Right forelimb (tissue), 1 donor: ENCODE measurements around the gene USE1.
A peak's percentile ranks its signal among the peaks of the same experiment; 100 is the strongest.

Experiments
- DNase-seq: peaks from one replicate; pipeline ENCODE4 v3.0.0-alpha.2; 2018

USE1 gene

DNA sequence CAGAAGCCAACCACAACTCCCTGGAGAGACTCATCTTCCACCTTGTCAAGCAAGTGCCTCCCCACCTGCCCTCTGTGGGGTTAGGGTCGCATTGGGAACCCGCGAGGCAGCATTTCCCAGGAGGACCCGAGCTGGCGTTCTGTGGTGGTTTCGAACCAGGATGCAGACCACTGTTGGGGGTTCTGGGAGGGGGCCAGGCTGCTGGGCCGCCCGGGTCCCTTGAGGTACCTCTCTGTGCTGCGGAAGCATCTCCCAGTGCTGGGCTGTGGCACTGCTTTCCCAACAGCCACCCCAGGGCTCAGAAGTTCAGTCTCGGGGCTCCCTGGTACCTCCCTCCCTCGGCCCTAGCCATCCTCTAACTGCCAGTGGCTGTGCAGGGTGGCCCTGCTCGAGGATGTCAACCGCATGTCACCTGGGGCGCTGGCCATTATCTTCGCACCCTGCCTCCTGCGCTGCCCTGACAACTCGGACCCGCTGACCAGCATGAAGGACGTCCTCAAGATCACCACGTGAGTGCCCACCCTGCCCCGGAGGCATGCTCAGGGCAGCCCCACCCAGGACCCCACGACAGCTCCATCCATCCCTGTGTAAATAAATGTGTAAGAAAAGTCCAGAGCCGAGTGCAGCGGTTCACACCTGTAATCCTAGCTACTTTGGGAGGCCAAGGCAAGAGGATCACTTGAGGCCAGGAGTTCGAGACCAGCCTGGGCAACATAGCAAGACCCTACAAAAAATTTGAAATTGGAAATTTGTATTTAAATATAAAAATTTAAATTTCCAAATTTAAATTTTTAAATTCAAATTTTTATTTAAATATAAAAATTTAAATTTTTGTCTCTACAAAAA lies 8.2 kb upstream of the USE1 start:
- DNase-seq: no peak

DNA sequence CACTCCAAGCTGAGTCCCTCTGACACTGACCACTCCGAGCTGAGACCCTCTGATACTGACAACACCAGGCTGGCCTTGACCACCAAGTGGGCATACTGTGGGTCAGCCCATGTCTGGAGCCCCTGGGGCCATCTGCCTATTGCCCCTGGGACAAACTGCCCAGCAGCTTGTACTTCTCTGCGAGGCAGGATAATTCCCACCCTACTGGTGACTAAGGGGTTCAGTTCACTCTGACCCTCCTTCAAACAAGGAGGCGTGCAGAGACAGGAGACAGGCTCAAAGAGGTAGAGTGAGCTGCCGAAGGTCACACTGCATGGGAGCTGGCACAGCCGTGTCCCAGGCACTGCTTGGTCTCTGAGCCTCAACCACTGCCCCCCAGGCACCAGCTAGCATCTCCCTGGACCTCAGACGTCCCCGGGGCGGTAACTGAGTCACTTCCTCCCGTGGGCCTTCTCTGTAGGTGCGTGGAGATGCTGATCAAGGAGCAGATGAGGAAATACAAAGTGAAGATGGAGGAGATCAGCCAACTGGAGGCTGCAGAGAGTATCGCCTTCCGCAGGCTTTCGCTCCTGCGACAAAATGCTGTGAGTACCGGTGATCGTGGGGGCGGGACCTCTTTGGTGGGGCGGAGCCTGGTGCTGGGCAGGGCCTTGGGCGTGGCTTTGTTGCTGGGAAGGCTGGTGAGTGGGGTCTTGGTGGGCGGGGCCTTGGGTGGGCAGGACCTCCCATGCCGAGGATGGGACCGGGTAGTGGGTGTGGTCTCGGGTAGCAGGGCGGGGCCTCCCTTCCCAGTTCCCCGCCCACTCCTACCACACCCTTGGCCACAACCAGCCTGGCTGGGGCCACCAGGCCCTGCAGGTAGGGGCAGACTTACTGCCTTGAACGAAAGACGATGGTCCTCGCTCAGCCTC lies 5.8 kb upstream of the USE1 start:
- no peak for DNase-seq

DNA sequence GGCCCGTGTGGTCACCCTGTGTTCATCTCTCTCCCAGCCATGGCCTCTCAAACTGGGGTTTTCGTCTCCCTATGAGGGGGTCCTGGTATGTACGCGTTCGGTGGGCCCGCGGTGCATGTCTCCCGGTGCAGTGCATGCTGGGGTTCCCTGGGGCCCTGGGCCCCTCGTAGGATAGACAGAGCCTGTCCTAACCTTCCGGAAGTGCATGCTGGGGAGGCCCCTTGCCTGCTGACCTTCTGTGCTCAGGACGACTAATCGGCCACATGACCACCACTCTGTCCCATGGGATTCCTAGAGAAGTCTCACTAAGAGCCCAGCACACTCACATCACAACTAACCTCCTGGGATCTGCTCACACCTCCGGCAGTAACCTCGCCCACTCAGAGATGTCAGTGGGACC lies 4.9 kb upstream of the USE1 start:
- no peak for DNase-seq

DNA sequence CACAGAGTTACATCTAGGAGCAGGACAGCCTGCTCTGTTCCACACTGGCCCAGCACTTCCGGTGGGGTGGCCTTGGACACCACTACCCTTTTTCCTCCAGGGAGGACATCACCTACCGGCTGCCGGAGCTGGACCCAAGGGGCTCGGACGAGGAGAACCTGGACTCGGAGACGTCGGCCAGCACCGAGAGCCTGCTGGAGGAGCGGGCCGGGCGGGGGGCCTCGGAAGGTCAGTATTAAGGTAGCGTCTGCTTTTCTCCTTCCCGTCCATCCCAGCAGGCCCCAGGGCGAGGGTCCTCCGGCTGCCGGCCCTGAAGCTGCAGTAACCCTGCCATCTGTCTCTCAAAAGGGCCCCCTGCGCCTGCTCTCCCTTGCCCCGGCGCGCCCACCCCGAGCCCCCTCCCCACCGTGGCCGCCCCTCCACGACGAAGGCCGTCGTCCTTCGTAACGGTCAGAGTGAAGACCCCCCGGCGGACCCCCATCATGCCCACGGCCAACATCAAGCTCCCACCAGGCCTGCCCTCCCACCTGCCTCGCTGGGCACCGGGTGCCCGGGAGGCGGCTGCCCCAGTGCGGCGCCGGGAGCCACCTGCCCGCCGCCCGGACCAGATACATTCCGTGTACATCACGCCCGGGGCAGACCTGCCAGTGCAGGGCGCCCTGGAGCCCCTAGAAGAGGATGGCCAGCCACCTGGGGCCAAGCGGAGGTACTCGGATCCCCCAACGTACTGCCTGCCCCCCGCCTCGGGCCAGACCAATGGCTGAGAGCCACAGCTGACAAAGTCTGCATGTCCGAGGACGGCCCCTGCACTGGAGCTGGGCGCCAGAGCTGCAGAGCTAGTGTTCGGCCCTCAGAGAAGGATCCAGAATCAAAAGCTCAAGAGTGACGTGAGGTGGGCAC lies 3.4 kb upstream of the USE1 start:
- DNase-seq: no peak

DNA sequence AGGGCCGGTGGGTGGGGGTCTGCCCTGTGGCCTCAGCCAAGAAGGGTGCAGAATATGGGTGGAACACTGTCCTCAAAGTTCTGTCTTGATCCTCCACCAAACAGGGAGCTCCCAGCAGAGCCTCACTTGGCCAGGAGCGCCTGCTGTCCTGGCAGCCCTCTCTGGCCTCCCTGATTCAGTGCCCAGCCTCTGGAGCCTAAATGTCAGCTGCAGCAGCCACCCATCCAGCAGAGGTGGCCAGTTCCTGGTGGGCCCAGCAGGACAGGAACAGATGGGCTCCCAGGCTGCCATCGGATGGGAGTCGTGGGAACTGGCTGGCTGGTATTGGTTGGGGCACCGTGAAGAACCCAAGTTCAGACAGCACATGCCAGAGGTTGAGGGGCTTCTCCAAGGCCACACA lies 1.8 kb upstream of the USE1 start:
- DNase-seq: no peak

DNA sequence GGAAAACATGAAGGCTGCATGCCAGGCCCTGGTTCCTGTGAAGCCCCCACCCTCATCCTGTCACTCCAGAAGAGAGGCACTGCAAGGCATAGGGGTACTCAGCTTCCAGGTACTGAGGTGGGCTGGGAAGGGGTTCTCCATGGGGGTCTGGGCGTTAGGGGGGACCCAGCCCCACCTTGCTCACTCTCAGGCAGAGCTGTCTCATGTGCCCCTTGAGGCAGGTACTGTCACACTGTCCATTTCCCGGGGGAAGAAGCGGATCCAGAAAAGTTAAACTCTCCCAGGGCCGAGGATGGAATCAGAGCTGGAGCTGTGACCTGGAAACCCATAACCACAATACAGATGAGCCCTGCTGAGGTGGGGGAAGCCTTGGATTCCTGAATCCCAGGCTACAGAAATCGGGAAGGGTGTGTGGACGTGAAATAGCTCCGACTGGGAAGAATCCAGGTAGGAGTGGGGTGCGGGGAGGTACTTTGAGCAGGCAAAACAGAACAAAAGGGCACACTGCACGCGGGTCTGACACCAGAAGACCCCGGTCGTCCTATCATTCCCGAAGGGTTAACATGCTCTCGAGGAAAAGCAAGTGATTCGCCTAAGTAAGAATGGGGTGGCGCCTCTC lies 540 bp upstream of the USE1 start:
- DNase-seq: no peak

DNA sequence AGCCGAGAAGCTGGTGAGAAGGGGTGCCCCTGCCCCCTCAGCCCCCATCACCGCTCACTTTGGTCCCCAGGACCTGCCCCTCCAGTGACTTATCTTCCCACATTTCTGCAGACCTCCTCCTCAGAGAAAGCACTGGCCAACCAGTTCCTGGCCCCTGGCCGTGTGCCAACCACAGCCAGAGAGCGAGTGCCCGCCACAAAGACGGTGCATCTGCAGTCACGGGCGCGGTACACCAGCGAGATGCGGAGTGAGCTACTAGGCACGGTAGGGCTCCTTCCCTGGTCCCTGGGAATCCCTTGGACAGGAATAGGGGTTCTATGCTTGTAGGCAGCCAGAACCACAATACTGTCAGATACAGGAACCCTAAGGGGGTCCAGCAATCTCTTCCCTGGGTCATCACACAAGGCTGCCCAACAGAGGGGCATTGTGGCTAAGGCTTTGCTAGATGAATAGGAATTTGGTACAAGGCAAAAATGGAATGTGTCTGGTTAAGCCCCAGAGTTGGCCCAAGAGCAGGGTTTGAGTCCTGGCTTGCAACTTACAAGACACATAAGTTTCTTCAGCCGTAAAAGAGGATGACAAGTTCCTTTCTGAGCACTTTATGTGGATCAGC lies 1.0 kb downstream of the USE1 start:
- DNase-seq: no peak

DNA sequence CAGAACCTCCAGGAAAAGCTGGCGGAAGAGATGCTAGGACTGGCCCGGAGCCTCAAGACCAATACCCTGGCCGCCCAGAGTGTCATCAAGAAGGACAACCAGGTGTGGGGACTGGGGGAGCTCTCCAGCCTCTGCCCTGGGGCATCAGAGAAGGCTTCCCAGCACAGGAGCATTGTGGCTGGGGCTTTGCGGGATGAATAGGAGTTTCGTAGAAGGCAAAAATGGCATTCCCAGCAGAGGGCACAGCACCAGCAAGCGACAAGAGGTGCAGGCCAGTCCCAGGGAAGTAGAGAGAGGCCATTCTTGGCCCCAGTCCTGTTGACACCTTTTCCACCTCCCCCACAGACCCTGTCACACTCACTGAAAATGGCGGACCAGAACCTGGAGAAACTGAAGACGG lies 4.1 kb downstream of the USE1 start:
- no peak for DNase-seq

DNA sequence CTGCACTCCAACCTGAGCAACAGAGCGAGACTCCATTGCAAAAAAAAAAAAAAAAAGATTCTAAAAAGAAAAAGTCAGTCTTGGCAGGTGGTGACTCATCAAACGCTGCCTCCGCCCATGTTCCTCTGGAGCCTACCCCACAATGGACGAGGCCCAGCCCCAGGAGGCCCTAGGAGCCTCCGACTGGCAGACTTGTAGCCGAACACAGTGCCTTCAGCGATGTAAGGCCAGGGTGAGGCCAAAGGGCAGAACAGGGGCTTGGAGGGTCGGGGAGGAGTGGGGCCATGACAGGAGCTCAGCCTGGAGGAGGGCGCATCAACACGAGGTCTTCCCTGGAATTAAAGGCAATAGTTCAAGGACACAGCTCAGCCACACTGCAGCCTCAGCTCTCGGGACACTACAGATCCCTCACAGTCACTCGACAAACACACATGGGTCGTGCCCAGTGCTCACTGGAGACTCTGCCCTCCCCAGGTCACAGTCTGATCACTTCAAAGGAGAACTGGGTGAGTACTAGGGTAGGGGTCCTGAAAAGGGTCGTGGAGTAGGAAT lies 5.1 kb downstream of the USE1 start:
- DNase-seq: peak; percentile 42

DNA sequence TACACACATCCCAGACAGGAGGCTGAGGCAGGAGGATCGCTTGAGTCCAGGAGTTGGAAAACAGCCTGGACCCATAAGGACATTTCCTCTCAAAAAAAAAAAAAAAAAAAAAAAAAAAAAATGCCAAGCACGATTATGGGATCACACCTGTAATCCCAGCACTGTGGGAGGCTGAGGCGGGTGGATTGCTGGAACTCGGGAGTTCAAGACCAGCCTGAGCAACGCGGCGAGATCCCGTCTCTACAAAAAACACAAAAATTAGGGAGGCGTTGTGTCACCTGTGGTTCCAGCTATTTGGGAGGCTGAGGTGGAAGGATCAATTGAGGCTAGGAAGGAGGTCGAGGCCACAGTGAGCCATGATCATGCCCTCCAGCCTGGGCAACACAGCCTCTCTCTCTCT lies 9.9 kb downstream of the USE1 start:
- no peak for DNase-seq

DNA sequence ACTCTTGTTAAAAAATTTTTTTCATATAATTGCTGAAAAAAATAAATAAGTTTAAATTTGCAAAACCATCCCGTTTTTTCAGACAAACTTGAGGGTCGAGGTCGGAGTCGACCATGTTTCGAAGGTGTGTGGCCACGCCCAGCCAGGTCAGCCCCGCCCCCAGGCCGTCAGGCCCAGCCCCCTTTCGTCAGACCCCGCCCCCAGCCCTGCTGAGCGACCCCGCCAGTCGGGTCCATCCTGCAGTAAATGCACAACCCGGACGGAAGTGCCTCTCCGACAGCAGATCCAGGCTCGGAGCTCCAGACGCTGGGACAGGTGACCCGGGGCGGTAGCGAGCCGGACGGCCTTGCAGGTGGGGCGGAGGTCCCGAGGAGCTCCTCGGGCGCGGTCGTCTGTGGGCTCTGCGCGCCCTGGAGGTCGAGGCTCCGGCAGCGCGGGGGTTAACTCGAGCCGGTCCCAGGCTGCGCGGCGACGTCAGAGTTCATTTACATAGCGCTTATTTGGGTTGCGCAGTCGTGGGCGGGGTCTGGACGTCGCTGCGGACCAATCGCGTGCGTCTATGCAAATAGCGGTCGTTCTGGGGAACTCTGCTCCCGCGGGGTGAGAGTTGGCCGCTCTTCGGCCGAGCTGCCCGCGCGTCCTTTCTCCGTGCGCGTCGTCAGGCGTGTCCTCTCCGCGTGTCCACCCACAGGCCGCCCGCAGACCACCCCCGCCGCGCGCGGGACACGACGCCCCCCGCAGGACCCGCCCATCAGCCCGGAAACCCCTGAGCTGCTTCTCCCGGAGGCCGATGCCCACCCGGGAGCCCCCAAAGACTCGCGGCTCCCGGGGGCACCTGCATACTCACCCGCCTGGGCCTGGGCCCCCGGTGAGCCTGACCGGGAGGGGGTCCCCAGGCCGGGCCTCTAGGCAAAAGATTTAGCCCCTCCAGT lies 11.1 kb downstream of the USE1 start, which contains the start of gene OCEL1:
Gene OCEL1 (plus strand): TSS at position 225 of the 932 bp plus-strand sequence. CDS start 22 bp downstream, at position 247.
- peak; percentile 97 for DNase-seq

DNA sequence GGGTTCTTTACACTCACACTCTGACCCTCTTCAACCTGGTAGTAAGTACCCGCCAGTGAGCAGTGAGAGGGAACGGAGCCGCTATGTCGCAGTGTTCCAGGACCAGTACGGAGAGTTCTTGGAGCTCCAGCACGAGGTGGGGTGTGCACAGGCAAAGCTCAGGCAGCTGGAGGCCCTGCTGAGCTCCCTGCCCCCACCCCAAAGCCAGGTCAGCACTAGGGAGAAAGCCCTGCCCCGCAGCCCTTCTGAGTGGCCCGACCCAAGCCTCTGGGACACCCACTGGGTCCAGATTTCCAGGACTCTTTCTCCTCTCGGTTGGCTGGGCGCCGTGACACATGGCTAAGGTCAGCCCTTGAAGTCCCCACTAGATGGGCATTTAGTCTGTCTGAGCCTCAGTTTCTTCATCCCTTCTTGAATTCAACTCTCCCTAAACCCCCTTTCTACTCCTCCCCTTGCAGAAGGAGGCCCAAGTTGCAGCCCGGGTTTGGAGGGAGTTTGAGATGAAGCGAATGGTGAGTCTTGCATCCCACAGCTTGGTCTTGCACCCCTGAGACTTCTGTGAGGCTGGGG lies 12.7 kb downstream of the USE1 start:
- no peak for DNase-seq

DNA sequence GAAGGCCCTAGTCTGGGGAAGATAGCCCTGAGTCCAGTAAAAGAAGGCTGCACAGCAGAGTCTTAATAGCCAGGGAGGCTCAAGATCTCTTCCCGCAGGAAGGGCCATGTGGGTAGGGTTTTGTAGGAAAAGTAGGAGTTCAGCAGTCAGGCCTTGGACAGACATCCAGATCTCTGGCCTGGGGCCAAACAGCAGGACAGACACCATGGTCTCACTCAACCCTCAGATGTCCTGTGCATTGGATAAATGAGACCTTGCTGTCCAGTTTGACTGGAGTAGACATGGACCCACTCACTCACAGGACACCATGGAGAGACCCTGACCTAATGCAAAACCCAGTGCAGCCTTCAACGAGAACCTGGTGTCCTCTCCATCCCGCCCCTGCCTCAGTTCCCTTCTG lies 14.7 kb downstream of the USE1 start:
- no peak for DNase-seq

DNA sequence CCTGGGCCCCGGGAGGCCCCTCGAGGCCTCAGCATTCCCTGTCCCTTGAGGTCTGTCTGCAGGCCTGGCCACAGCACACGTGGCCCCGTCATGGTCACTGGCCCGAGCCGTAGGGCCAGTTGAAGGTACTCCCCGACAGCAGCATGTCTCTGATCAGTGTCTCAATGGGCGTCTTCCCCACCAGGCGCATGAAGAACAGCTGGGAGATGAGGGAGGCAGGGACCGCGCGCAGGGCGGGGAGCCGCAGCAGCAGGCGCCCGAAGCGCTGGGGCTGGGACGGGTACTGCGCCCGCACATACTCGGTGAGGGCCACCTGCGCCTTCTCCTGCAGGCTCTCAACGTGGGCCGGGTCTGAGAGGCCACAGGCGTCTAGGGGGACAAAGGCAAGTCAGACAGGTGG lies 17.1 kb downstream of the USE1 start:
- no peak for DNase-seq

DNA sequence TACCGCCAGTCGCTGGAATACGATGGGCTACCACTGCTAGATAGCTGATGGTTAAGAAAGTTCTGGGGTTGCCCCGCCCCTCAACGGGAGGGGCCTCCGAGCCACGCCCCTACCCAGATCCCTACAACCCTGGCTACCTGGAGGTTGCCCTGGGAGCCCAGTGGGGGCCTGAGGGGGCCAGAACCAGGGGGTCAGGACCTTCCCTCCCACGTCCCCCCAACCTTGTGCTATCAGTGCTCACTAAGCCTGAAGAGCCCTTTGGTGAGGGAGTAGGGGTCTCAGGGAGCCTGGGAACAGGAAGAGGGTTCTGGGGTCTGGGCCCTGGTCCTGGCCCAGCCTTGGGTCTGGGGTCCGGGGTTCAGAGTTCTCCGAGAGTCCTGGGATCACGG lies 19.7 kb downstream of the USE1 start:
- no peak for DNase-seq

DNA sequence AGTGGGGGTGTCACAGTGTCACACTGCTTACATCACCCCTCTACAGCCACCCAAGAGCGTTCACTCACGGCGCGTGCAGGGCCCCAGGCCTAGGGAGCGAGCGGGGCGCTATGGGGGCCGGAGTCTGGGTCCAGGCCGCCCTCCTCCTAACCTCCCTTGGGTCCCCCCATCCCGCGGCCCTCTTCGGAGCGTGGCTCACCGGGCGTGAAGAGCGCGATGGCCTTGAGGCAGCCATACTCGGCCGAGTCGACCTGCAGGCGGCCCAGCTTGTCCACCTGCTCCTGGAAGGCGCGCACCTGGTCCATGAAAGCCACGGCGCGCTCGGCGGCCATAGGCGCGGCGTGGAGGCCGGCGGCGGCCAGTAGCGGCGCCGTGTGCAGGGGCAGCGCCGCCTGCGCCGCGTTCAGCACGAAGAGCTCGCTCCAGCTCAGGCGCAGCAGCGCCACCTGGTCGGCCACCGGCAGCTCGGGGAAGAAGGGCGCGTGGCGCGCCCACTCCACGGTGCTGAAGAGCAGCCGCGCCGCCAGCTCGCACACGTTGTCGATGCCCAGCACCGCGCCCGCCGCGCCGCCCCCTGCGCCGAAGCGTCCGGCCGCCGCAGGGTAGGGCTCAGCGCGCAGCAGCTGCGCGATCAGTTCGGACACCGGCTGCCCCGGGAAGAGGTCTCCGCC lies 20.3 kb downstream of the USE1 start:
- DNase-seq: peak; percentile 81

DNA sequence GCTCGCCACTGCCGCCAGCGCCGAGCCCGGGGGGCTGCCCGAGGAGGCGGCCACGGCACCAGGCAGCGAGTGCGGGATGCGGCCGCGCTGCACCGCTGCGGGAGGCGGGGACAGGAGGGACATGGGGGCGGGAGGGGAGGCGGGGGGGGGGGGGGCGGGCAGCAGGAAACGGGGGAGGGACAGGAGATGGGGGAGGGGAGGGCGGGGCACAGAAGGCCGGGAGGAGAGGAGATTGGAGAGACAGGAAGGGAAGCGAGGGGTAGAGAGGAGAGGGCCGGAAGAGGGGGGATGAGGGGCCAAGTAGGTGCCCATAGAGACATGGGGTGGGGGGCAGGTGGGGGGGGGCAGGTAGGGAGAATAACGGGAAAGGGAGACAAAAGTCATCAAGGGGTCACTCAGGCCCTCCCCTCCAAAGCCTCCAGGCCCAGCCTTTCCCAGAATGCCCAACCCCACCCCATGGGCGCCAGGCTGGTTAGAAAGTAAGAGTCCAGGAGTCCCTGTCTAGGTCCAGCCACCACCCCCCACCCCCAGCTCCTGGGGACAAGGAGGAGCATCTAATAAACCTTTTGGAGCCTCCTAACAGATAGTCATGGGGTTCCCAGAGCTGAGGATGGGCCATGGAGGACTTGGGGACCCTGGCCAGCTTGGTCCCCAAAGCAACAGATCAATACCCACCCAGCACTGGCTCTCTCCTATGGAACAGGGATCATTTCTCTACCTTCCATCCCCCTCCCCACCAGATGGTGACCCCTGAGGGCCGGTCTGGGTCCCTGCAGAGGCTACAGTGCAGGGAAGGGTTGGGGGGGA lies 21.0 kb downstream of the USE1 start:
- DNase-seq: no peak

DNA sequence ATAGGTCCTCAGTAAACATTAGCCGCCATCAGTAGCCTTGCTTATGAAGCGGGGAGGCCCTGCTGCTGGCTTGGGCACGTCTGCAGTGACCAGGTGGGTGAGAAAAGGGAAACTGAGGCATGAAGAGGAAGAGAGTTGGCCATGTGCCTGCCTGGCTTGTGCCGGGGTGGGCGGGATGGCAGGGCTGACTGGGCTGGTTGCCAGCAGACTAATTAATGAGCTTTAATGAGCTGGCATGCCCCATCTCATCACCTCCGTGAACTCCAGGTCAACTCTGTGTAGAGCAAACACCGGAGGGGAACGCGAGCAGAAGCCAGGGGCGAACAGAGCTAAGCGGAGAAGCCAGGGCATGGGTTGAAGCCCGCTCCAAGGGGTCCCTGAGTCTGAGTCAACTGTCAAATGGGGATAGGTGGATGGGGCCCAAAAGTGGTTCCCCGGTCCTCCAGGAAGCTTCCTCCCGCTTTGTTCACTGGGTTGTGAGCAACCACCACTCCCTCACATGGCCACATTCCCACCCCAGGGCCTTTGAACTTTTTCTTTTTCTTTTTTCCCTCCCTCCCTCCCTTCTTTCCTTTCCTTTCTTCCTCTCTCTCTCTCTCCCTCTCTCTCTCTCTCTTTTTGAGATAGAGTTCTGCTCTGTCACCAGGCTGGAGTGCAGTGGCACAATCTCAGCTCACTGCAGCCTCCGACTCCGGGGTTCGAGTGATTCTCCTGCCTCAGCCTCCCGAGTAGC lies 21.8 kb downstream of the USE1 start:
- no peak for DNase-seq
